NT2/D1 (cell line): ENCODE results near the gene CLSTN3.

Experiments used
- SUZ12 ChIP-seq: IDR thresholded peaks from 2 replicates; pipeline ENCODE4 v1.6.1; 2011; ENCODE audit not compliant: insufficient read length, insufficient read depth; ENCODE audit errors: extremely low read depth
- YY1 ChIP-seq: IDR thresholded peaks from 2 replicates; pipeline ENCODE4 v1.6.1; 2011; ENCODE audit not compliant: insufficient read length, insufficient read depth
- ZNF274 ChIP-seq: IDR thresholded peaks from 2 replicates; pipeline ENCODE4 v1.6.1; 2011; ENCODE audit warnings: mild to moderate bottlenecking, low read depth, low read length

- TF ChIP-seq YY1 (no peak), SUZ12 (no peak), ZNF274 (no peak)
Measured at GRCh38 chr12:7206691-7207090, 76.5 kb downstream of the CLSTN3 start.
